Keratinocyte (primary cell): ENCODE measurements around the gene HDAC1. TPM values are rescaled to one million over a fixed set of nuclear protein-coding genes. Genes with fewer than 3 reads are reported as not detected.
A peak's percentile ranks its signal among the peaks of the same experiment; 100 is the strongest.

ENCODE experiments used
- DNase-seq: peaks from one replicate; pipeline ENCODE4 v3.0.0-alpha.2; 2011; ENCODE audit warnings: low read depth, missing footprints, low spot score
- FAIRE-seq: peaks from 2 replicates; lab custom pipeline; 2011; peaks lifted over from hg19 to GRCh38; lab: Jason Lieb, UNC
- H2AFZ ChIP-seq: 2 replicates; pipeline ENCODE4 v1.6.0; 2012; ENCODE audit warnings: low read length, control low read depth, inconsistent platforms; ENCODE audit not compliant: control insufficient read depth
- H3K27ac ChIP-seq: 2 replicates; pipeline ENCODE4 v1.5.1; 2011; ENCODE audit warnings: low read length; ENCODE audit not compliant: control insufficient read depth, insufficient read depth
- H3K27me3 ChIP-seq: 3 replicates; pipeline ENCODE4 v1.6.0; 2011; ENCODE audit warnings: low read length; ENCODE audit not compliant: control insufficient read depth, insufficient read depth; ENCODE audit errors: extremely low read depth
- H3K36me3 ChIP-seq, 2 experiments: 2 replicates in 1 of 2; 3 replicates in 1 of 2; pipeline ENCODE4 v1.5.1; 2011; ENCODE audit warnings: low read length in 2 of 2, mild to moderate bottlenecking in 1 of 2; ENCODE audit not compliant: control insufficient read depth in 2 of 2, insufficient read depth in 2 of 2; ENCODE audit errors: extremely low read depth in 1 of 2
- H3K4me1 ChIP-seq: 3 replicates; pipeline ENCODE4 v1.5.1; 2011; ENCODE audit warnings: low read length; ENCODE audit not compliant: control insufficient read depth, insufficient read depth; ENCODE audit errors: extremely low read depth
- H3K4me2 ChIP-seq: 3 replicates; pipeline ENCODE4 v1.6.0; 2011; ENCODE audit warnings: low read depth, low read length; ENCODE audit not compliant: control insufficient read depth, insufficient read depth; ENCODE audit errors: extremely low read depth
- H3K4me3 ChIP-seq, 3 experiments: fragments of 200-600 bp in 1 of 3; sonication (generic) in 1 of 3; 2 replicates in 2 of 3; 3 replicates in 1 of 3; pipeline ENCODE4 v1.5.1; 2011 to 2016; ENCODE audit warnings: low read length in 3 of 3, mild to moderate bottlenecking in 3 of 3, control low read depth in 2 of 3, inconsistent platforms in 1 of 3, low read depth in 1 of 3, mixed read lengths in 1 of 3, mixed run types in 1 of 3, moderate library complexity in 1 of 3; ENCODE audit not compliant: control insufficient read depth in 2 of 3, insufficient read depth in 2 of 3; ENCODE audit errors: extremely low read depth in 1 of 3
- H3K79me2 ChIP-seq: 2 replicates; pipeline ENCODE4 v1.6.0; 2012; ENCODE audit warnings: low read length; ENCODE audit not compliant: control insufficient read depth, insufficient read depth
- H3K9ac ChIP-seq: 3 replicates; pipeline ENCODE4 v1.6.0; 2011; ENCODE audit warnings: low read length; ENCODE audit not compliant: control insufficient read depth, insufficient read depth; ENCODE audit errors: extremely low read depth
- H3K9me1 ChIP-seq: 3 replicates; pipeline ENCODE4 v1.6.0; 2011; ENCODE audit warnings: low read length; ENCODE audit not compliant: control insufficient read depth, insufficient read depth; ENCODE audit errors: extremely low read depth
- H3K9me3 ChIP-seq: 2 replicates; pipeline ENCODE4 v1.5.1; 2012; ENCODE audit warnings: low read depth, low read length; ENCODE audit not compliant: control insufficient read depth
- H4K20me1 ChIP-seq: 3 replicates; pipeline ENCODE4 v1.6.0; 2011; ENCODE audit warnings: low read length; ENCODE audit not compliant: control insufficient read depth, insufficient read depth; ENCODE audit errors: extremely low read depth
- CTCF ChIP-seq, 3 experiments: IDR thresholded peaks in 1 of 3; conservative IDR thresholded peaks in 1 of 3; optimal IDR thresholded peaks in 1 of 3; 2 replicates in 2 of 3; 3 replicates in 1 of 3; pipeline versions ENCODE3 to v1.5.1; 2011; ENCODE audit warnings: low read length in 3 of 3, mild to moderate bottlenecking in 3 of 3, moderate library complexity in 2 of 3, control low read depth in 1 of 3, inconsistent platforms in 1 of 3; ENCODE audit not compliant: insufficient read depth in 2 of 3; ENCODE audit errors: extremely low read depth in 1 of 3
- EZH2 ChIP-seq: IDR thresholded peaks from one replicate; pipeline ENCODE4 v1.6.1; 2012; ENCODE audit warnings: inconsistent platforms, mild to moderate bottlenecking, low read length, moderate library complexity
- dilution Hi-C: fragments of 300-500 bp; cut with MboI; formaldehyde crosslinking; loops from one replicate; pipeline ENCODE4 v1.7.0; 2020; ENCODE audit warnings: low sequenced_read_pairs; ENCODE audit not compliant: extremely low pct_ligation_motif_present
- polyA plus RNA-seq, 5 experiments: library from polyadenylated mRNA; depleted of rRNA in 3 of 5; stranded (reverse) in 3 of 5; stranded (forward) in 1 of 5; unstranded in 1 of 5; fragments of >200 nt; gene quantifications; 1 replicate in 1 of 5; 2 replicates in 3 of 5; 3 replicates in 1 of 5; pipeline versions ENCODE4 v1.2.1 to v1.2.3, GENCODE V29; 2011 to 2012; ENCODE audit warnings: missing spikeins in 2 of 5, low read depth in 1 of 5, low replicate concordance in 1 of 5

HDAC1 gene
- polyA plus RNA-seq, 1 donor (not counting 4 experiments of a cell fraction or from before 2014, with no cell fraction given), result 198 TPM

- no peak for TF ChIP-seq EZH2
- no peak for TF ChIP-seq CTCF (optimal IDR thresholded peaks at IDR 0.05 in 1 of 3, IDR thresholded peaks at IDR 0.05 in 1 of 3, conservative IDR thresholded peaks at IDR 0.05 in 1 of 3; ENCODE audit: extremely low read depth in 1 of 3, insufficient read depth in 2 of 3, low read length in 3 of 3)
- H3K4me1 ChIP-seq, result peaks cover 17% of the 10 kb centered on the region
- H4K20me1 ChIP-seq, result no peaks in the 10 kb centered on the region
- peak within 1 kb of the TSS; percentile 60 for H3K4me2 ChIP-seq
- no peaks in the 10 kb centered on the region for H3K79me2 ChIP-seq
- no peak within 1 kb of the TSS for H3K27ac ChIP-seq
- no peak within 1 kb of the TSS for H3K4me3 ChIP-seq
- dilution Hi-C loops, result no loop called here
- DNase-seq (no peak), FAIRE-seq (no peak)
- H3K9ac ChIP-seq, result no peak within 1 kb of the TSS
- no peaks in the 10 kb centered on the region for H3K9me1 ChIP-seq
- no peaks in the 10 kb centered on the region for H3K27me3 ChIP-seq
- no peaks in the 10 kb centered on the region for H3K36me3 ChIP-seq
- H3K9me3 ChIP-seq, result no peaks in the 10 kb centered on the region
- H2AFZ ChIP-seq, result peak within 1 kb of the TSS; percentile 47
Observed at GRCh38 chr1:32246888-32247273, 45.0 kb upstream of the HDAC1 start, which contains the start of gene FAM167B. Gene FAM167B, plus strand, starts transcription at chr1:32247222. Its CDS starts 200 bp downstream, at chr1:32247422.

- H3K36me3 ChIP-seq, result no peaks in the 10 kb centered on the region
- H3K4me2 ChIP-seq, result no peak overlapping the region
- H3K4me3 ChIP-seq, result no peak overlapping the region
- no peaks in the 10 kb centered on the region for H3K27me3 ChIP-seq
- DNase-seq (no peak), FAIRE-seq (no peak)
- H3K79me2 ChIP-seq, result no peaks in the 10 kb centered on the region
- peaks cover 17% of the 10 kb centered on the region for H3K4me1 ChIP-seq
- no peaks in the 10 kb centered on the region for H3K9me1 ChIP-seq
- no peaks in the 10 kb centered on the region for H4K20me1 ChIP-seq
- H3K9me3 ChIP-seq, result no peaks in the 10 kb centered on the region
- dilution Hi-C loops, result no loop called here
- H2AFZ ChIP-seq, result no peak overlapping the region
- no peak overlapping the region for H3K9ac ChIP-seq
- H3K27ac ChIP-seq, result no peak overlapping the region
- no peak for TF ChIP-seq CTCF (optimal IDR thresholded peaks at IDR 0.05 in 1 of 3, IDR thresholded peaks at IDR 0.05 in 1 of 3, conservative IDR thresholded peaks at IDR 0.05 in 1 of 3; ENCODE audit: extremely low read depth in 1 of 3, insufficient read depth in 2 of 3, low read length in 3 of 3)
- TF ChIP-seq EZH2, result no peak
Observed at GRCh38 chr1:32247452-32247851, 44.4 kb upstream of the HDAC1 start.
